NCI-H128 (cell line): ENCODE measurements around the gene DKC1.
"Not testable (repeated sequence)": the region's sequence is repeated elsewhere in the genome, so short reads cannot be mapped to it uniquely, and the experiment has no call there.

Experiments
- DNase-seq: peaks from one replicate; lab custom pipeline; 2025; ENCODE audit not compliant: unreplicated experiment; lab: John Stamatoyannopoulos, UW

DKC1 gene

DNA sequence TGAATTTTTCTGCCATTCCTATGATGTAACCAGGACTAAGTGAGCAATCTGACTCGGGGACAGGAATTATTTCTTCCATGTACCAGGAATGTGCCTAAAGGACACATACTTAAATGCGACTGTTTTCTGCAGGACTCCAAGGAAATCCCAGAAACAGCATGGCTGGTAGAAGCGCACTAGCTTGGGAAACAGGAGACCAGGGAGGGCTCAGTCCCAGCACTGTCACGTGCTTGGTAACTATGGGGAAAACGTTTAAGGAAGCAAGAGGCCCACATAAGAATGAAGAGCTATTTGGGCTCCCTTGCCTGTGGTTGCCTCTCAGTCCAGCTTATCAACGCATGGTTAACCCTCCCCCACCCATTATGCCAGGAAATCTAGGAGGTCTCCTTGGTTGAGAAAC lies 23.1 kb downstream of the DKC1 start:
- no peak for DNase-seq

GRCh38 chrX:154791467-154791866 lies 28.8 kb downstream of the DKC1 start:
- DNase-seq = no peak

DNA sequence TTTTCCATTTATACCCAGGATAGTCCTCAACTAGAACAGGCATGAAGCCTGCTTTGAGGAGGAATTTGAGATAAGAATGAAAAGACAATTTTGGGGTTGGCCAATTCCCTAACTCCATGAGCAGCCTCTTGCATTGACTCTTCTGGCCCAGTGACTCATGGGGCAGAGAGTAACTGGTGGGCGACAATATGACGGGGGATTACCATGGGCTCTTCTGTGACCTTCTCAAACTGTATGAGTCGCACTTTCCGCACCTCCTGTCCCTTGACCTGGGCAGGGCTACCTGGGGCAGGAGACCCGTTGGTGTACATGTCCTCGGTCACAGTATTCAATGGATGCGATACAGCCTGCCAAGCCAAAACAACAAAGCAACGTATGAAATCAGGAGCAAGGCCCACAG lies 29.3 kb downstream of the DKC1 start:
- no peak for DNase-seq

GRCh38 chrX:154793084-154793795 lies 30.6 kb downstream of the DKC1 start:
- DNase-seq = no peak

GRCh38 chrX:154795016-154795415 lies 32.4 kb downstream of the DKC1 start:
- no peak for DNase-seq

DNA sequence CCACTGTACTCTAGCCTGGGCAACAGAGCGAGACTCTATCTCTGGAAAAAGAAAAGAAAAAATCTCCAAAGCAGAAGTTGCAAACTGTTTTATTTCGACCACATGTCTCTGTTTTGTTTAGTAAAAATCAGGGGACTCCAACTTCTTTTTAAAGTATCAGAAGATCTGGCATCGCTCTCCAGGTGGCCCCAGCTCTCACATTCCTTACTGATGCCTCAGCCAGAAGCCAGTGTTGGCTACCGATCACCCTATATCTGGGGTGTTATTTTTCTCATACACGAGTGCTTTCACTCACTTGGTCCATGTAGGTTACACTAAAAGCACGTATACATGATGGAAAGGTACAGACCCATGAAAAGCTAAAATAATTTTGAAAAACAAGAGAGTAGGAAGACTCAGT lies 34.3 kb downstream of the DKC1 start:
- DNase-seq = no peak

DNA sequence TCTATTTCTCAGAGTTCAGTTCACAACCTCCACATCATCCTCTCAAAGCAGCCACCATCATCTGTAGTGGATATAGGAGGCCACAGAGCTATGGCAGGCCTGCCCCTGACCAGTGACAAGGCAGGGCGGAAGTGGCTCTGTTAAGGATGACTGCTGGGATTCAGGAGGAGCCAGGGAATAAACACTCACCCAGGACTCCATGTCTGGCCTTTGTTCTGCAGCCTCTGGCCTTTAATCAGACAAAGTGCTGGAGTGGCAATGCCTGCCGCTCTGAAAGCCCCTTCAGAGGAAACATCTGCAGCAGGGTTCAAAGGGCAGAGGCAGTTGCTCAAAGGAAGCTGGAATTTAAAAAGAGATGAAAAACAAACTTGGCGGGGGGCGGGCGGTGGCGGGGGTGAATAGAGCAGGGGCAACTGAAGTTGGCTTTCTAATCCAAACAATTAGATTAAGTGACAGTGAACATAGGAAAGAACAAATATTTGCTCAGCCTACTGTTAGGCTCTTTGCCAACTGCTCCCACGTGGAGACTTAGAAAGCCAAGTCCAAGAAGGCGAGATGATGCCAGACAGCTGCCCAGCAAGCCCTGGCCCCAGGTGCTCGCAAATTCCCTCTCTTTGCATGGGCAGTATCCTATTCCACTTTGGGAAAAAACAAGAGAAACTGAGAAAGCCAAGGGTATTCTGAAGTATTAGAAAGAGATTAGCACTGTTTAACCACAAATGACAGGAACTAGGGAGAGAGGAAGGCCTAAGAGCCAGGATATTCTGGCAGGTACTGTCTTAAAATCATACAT lies 37.1 kb downstream of the DKC1 start:
- peak; percentile 68 for DNase-seq

DNA sequence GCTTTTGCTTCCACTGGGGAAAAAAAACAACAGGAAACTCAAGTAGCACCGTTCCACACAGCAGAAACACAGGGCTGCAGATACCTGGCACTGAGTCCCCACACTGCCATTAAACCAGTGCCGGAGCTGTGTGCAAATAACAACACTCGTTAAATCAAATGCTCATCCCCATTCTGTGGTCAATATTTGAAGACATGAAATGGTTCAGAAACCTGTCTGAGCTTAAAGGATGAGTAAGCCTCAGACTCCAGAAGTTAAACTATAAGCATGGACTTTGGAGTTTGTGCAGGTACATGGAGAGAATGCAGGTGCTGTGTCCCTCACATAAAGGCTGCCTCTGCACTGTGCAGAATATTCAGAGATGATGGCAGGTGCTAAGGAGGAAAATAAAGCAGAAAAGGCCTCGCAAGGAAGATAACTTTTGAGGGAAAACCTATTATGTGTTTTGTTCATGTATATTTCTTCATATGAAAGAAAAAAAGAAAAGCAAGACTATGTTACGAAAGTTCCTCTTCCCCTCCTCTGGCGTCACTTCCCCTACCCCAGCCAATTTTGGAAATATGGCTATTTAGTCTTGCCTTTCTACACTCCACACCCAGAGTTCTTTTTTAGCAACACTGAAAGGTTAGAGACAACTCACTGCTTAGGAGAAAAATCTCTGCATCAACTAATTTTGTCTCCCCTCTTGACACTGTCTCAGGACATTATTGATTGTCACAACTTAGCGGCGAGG lies 38.0 kb downstream of the DKC1 start:
- no peak for DNase-seq

GRCh38 chrX:154802947-154803346 lies 40.3 kb downstream of the DKC1 start:
- no peak for DNase-seq

DNA sequence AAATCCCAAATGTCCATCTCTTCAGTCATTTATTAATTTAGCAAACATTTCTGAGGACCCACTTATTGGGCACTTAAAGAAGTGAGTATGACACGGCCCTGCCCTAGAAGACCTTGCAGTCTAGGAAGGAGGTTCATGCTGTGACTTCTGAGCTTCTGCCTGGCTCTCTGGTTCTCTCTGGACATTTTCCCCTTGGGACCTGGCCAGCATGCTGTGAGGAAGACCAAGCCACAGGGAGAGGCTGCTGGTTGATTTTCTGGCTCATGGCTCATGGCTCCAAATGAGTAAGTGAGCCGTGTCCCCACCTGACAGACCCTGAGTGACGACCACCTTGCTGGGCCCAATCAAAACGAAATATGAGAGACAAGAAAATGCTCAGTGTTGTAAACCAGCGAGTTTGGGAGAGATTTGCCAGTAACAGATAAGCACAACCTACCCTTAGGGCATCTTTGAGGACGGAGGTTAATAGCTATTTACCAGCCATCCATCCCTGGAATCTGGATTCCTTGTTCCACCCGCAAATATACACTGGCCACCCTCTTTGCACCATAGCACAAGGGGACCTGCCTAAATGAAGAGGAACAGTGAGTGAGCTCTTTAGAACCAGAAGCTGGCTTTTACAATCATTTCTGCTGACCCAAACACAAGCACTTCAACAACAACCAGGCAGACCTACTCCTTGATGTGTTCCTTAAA lies 41.7 kb downstream of the DKC1 start:
- no peak for DNase-seq

- peak; percentile 34 for DNase-seq
These were observed 42.5 kb downstream of the DKC1 start, which contains the start of gene MPP1 for GRCh38 chrX:154804957-154805695. MPP1 (minus strand) TSS chrX:154805485; CDS start chrX:154805373, 112 bp downstream.

DNA sequence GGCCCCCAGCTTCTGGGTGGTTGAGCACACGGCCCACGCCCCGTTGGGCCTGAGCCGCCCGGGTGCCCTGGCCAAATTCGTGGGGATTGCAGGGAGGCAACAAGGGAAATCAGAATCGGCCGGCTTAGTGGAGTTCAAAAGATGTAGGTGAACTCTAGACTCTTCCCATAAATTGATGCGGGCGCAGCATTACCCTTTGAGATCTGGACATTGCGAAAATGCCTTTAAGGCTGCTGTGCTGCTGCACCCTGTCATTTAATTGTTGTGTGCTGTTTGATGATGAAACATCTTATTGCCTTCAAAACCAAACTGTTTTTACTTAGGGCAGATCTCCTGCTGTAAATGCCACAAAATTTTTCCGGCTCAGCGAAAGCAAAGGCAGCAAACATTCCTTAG lies 43.0 kb downstream of the DKC1 start:
- DNase-seq = no peak

- no peak for DNase-seq
These were observed 44.3 kb downstream of the DKC1 start for GRCh38 chrX:154806837-154807501.

DNA sequence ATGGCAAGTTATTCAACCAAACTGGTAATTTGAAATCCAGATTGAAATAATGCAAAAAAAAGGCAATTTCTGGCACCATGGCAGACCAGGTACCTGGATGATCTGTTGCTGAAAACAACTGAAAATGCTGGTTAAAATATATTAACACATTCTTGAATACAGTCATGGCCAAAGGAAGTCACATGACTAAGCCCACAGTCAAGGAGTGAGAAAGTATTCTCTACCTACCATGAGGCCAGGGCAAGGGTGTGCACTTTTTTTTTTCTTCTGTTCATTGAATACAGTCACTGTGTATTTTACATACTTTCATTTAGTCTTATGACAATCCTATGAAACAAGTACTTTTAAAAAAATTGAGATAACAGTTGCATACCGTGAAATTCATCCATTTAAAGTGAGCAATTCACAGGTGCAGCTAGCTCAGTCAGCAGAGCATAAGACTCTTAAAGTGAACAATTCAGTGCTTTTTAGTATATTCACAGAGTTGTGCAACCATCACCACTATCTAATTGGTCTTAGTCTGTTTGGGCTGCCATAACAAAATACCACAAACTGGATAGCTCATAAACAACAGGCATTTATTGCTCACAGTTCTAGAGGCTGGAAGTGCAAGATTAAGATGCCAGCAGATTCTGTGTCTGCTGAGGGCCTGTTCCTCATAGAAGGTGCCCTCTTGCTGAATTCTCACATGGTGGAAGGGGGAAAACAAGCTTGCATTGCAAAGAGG lies 47.4 kb downstream of the DKC1 start:
- no peak for DNase-seq

DNA sequence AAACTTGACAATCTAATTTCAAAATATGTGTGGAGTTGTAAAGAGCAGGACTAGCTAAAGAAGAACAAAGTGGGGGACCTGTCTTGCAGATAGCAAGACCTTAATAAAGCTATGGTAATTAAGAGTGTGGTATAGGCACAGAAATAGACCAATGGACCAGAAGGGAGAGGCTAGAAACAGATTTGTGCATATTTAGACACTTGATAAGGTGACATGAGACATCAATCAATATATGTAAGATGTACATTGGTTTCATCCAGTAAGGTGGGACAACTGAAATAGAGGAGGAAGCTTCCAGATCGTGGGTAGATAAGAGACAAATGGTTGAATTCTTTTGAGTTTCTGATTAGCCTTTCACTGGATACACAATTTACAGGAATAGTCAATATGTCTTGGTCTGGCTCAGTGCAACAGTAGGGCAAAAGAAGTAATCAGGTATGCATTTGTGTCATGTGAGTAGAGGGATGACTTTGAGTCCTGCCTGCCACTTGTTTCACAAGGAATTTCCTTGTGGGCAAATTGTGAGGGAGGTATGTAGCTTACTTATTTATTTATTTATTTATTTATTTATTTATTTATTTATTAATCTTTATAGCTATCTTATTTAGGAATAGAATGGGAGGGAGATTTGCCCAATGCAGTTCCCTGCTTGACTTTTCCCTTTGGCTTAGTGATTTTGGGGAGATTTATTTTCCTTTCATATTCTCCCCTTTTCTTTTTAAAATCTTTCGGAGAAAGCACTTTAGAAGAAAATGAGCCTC lies 49.9 kb downstream of the DKC1 start:
- DNase-seq = no peak

- DNase-seq = no peak
These were observed 51.1 kb downstream of the DKC1 start for GRCh38 chrX:154813801-154814200.

- no peak for DNase-seq
These were observed 52.7 kb downstream of the DKC1 start for GRCh38 chrX:154815274-154815818.

GRCh38 chrX:154816326-154816898 lies 53.7 kb downstream of the DKC1 start:
- not testable (repeated sequence) for DNase-seq
